PC-9 (cell line): ENCODE measurements around the gene MSLN.

ENCODE experiments used
- CTCF ChIP-seq: fragments of 200-600 bp; sonication (generic); conservative IDR thresholded peaks from 2 replicates; pipeline ENCODE4 v1.6.1; 2017; ENCODE audit warnings: mixed run types, antibody characterized with exemption, mild to moderate bottlenecking, moderate library complexity
- EZH2 ChIP-seq: fragments of 200-600 bp; sonication (generic); IDR thresholded peaks from 2 replicates; pipeline ENCODE4 v1.8.0; 2017; ENCODE audit warnings: antibody characterized with exemption, low read depth

- TF ChIP-seq CTCF (no peak), EZH2 (no peak)
Observed at GRCh38 chr16:761625-762513, 1.3 kb downstream of the MSLN start.
